Stimulated activated CD4-positive, alpha-beta T cell treated with anti-CD3 and anti-CD28 coated beads, Interleukin-15, amount 100 ng/mL, for 48 hours (primary cell): ENCODE measurements around the gene AKAP6.

ENCODE experiments used
- DNase-seq, 2 donors: peaks; one replicate each; pipeline ENCODE4 v3.0.0-alpha.2; 2020; ENCODE audit warnings: low read depth in 2 of 2

The AKAP6 gene

GRCh38 chr14:32621585-32621984 lies 292.5 kb downstream of the AKAP6 start:
- DNase-seq, result no peak

GRCh38 chr14:32622742-32623141 lies 293.6 kb downstream of the AKAP6 start:
- no peak for DNase-seq

- no peak for DNase-seq
Observed at GRCh38 chr14:32623300-32624093, 294.4 kb downstream of the AKAP6 start.

- DNase-seq, result no peak
Observed at GRCh38 chr14:32625211-32625610, 296.1 kb downstream of the AKAP6 start.

GRCh38 chr14:32627545-32628298 lies 298.6 kb downstream of the AKAP6 start:
- DNase-seq, result no peak

- no peak for DNase-seq
Observed at GRCh38 chr14:32629236-32629635, 300.1 kb downstream of the AKAP6 start.

- DNase-seq, result no peak
Observed at GRCh38 chr14:32630701-32631100, 301.6 kb downstream of the AKAP6 start.

- DNase-seq, result no peak
Observed at GRCh38 chr14:32633224-32633859, 304.2 kb downstream of the AKAP6 start.

GRCh38 chr14:32633930-32634329 lies 304.8 kb downstream of the AKAP6 start:
- no peak for DNase-seq

- DNase-seq, result no peak
Observed at GRCh38 chr14:32635061-32635719, 306.1 kb downstream of the AKAP6 start.

GRCh38 chr14:32637582-32637981 lies 308.5 kb downstream of the AKAP6 start:
- no peak for DNase-seq

- no peak for DNase-seq
Observed at GRCh38 chr14:32639208-32639607, 310.1 kb downstream of the AKAP6 start.

- no peak for DNase-seq
Observed at GRCh38 chr14:32645551-32645950, 316.5 kb downstream of the AKAP6 start.

- no peak for DNase-seq
Observed at GRCh38 chr14:32648434-32648833, 319.3 kb downstream of the AKAP6 start.

- DNase-seq, result no peak
Observed at GRCh38 chr14:32650030-32650429, 320.9 kb downstream of the AKAP6 start.

GRCh38 chr14:32650665-32651064 lies 321.6 kb downstream of the AKAP6 start:
- DNase-seq, result no peak

GRCh38 chr14:32654106-32654505 lies 325.0 kb downstream of the AKAP6 start:
- no peak for DNase-seq

- DNase-seq, result no peak
Observed at GRCh38 chr14:32656601-32657000, 327.5 kb downstream of the AKAP6 start.

GRCh38 chr14:32657081-32657480 lies 328.0 kb downstream of the AKAP6 start:
- DNase-seq, result no peak

- no peak for DNase-seq
Observed at GRCh38 chr14:32661216-32661615, 332.1 kb downstream of the AKAP6 start.

- DNase-seq, result no peak
Observed at GRCh38 chr14:32662211-32662610, 333.1 kb downstream of the AKAP6 start.

GRCh38 chr14:32666308-32666707 lies 337.2 kb downstream of the AKAP6 start:
- DNase-seq, result no peak
